Endothelial cell of hepatic sinusoid (primary cell): ENCODE results near the gene OR6M1.

Experiments
- in situ Hi-C: cut with HindIII; loops from 2 replicates; pipeline ENCODE4 v1.10.0; 2017; ENCODE audit warnings: low sequenced_read_pairs

The OR6M1 gene

GRCh38 chr11:123775715-123776549 lies 30.2 kb downstream of the OR6M1 start:
- in situ Hi-C loops, result no loop called here

- in situ Hi-C loops, result no loop called here
These were observed 30.9 kb downstream of the OR6M1 start for GRCh38 chr11:123775289-123775688.

DNA sequence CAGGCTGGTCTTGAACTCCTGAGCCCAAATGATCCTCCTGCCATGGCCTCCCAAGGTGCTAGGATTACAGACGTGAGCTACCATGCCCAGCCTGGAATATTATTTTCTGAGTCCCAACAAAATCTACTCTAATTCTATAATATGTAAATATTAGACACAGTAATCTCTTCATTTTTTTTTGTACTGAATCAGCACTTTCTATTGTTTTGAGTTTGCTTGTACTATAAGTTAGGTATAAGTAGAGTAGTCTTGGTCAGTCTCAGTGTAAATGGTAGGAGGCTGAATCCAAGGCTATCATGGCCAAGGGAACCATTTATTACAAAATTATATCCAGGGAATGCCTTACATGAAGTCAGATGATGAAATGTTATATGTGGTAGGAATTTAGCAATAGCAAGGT lies 32.2 kb downstream of the OR6M1 start:
- in situ Hi-C loops, result no loop called here

GRCh38 chr11:123773026-123773425 lies 33.1 kb downstream of the OR6M1 start:
- in situ Hi-C loops, result no loop called here

DNA sequence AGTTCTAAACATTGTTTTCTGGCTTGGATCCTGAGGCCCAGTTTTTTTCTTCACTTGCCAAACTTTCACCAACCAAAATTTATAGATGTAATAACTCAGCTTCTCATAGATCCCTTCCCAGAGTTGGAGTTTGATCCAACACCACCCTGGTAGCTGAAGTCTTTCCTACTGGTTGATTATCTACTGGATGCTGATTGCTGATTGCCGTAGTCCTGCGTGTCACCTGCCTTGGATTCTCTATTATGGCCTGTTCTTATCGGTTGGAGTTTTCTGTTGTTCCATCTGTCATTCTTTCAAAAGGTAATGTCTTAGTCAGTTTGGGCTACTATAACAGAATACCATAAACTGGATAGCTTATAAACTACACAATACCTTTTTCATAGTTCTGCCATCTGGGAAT lies 34.5 kb downstream of the OR6M1 start:
- in situ Hi-C loops, result no loop called here

DNA sequence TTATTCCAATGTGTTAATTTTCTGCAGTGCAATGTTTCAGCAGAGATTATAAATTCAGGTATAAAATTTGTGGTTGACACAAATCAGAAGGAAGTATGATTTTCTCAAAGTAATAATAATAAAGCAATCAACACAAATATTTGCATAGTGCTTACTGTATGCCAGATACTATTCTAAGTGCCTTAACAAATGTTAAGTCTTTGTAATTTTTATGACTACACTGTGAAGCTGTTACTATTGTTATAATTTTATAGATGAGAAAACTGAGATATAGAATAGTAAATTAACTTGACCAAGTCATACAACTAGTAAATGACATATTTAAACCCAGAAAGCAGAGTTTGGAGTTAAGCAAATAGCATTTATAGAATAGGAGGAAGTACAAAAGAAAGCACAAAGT lies 35.4 kb downstream of the OR6M1 start:
- in situ Hi-C loops, result no loop called here

- in situ Hi-C loops, result no loop called here
These were observed 40.5 kb downstream of the OR6M1 start for GRCh38 chr11:123765601-123766000.

DNA sequence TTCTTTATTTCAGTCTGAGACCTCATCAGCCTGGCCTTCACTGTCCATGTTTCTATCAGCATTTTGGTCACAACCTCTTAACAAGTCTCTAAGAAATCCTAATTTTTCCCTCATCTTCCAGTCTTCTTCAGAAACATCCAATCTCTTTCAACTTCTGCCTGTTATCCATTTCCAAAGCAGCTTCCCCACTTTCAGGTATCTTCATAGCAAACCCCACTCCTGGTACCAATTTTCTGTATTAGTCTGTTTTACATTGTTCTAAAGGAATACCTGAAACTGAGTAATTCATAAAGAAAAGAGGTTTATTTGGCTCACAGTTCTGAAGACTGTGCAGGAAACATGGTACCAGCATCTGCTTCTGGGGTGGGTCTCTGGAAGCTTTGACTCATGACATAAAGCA lies 43.7 kb downstream of the OR6M1 start:
- in situ Hi-C loops, result no loop called here

- in situ Hi-C loops, result no loop called here
These were observed 45.3 kb downstream of the OR6M1 start for GRCh38 chr11:123760894-123761293.

DNA sequence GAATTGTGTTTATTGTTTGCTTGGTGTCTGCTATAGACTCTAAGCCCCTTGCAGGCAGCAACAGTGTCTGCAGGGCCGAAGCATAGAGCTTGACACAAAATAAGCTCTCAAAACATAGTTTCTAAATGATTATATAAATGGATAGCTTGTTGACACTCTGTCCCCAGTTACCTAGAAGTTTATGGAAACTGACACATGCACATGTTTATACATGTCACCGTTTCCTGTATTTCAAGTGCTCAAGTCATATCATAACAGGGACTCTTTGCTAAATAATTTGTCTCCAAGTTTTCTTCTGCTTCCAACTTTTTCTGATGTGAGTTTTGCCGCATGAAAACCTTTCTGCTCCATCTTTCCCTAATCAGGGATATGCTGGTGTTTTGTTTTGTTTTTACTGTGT lies 48.2 kb downstream of the OR6M1 start:
- in situ Hi-C loops, result no loop called here

DNA sequence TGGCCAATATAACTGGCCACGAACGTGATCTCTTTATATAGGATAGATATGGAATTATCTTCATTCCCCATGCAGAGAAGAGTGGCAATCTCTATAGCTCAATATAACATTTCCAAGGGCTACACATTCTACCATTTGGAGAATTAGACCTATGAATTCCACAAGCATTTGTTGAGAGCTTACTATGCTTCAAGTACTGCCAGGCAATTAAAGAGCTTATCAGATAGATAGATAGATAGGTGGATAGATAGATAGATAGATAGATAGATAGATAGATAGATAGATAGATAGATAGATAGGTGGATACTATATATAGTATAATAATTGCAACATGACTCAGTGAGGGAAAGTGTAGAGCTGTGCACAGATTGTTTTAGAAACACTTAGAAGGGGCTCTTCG lies 50.3 kb downstream of the OR6M1 start:
- in situ Hi-C loops, result no loop called here
